Ovary (tissue), 3 donors: ENCODE measurements around the gene DNM2.

ENCODE experiments used
- EP300 ChIP-seq: sonication (generic); formaldehyde crosslinking; IDR thresholded peaks from one replicate; pipeline ENCODE4 v1.6.1; 2017; ENCODE audit warnings: antibody characterized with exemption
- TF ChIP-seq, protein P1 (sequence below), 3 donors: fragments of 450-650 bp in 2 of 3; fragments of 200-600 bp in 1 of 3; IDR thresholded peaks; one replicate each; pipeline versions ENCODE4 v1.5.1 to v1.8.0; 2016 to 2022; ENCODE audit warnings: antibody characterized with exemption in 3 of 3, mild to moderate bottlenecking in 1 of 3
- donor health status: DM: no; HTN: no; CAD: no.

DNA sequence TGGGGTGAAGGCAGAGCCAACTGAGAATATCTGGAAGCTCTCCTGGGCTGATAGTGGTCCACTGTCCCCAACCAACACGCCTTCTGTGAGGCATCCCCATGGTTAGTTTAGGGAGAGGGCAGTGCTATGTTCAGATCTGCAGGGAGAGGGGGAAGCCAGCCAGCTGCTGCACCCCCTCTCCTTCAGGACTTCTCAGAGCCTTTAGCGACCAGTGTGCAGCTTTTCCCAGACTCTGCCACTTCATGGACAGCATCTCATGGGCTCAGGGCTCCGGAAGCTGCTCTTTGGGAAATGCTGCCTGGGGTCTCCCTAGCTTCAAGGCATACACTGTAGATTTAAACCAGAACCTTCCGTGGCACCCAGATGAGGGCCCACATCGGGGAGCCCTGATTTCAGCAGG is 84.6 kb downstream of the DNM2 start:
- TF ChIP-seq, protein P1, sequence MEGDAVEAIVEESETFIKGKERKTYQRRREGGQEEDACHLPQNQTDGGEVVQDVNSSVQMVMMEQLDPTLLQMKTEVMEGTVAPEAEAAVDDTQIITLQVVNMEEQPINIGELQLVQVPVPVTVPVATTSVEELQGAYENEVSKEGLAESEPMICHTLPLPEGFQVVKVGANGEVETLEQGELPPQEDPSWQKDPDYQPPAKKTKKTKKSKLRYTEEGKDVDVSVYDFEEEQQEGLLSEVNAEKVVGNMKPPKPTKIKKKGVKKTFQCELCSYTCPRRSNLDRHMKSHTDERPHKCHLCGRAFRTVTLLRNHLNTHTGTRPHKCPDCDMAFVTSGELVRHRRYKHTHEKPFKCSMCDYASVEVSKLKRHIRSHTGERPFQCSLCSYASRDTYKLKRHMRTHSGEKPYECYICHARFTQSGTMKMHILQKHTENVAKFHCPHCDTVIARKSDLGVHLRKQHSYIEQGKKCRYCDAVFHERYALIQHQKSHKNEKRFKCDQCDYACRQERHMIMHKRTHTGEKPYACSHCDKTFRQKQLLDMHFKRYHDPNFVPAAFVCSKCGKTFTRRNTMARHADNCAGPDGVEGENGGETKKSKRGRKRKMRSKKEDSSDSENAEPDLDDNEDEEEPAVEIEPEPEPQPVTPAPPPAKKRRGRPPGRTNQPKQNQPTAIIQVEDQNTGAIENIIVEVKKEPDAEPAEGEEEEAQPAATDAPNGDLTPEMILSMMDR (IDR thresholded peaks at IDR 0.05) = no peak
- TF ChIP-seq EP300 = no peak
